Measurements from ENCODE around the gene PAEP. TPM values are rescaled to one million over a fixed set of nuclear protein-coding genes. Genes with fewer than 3 reads are reported as not detected.

The PAEP gene
- total and polyA plus RNA-seq, 3 donors from 2014 or later, result 2.5 TPM; not detected in 2

DNA sequence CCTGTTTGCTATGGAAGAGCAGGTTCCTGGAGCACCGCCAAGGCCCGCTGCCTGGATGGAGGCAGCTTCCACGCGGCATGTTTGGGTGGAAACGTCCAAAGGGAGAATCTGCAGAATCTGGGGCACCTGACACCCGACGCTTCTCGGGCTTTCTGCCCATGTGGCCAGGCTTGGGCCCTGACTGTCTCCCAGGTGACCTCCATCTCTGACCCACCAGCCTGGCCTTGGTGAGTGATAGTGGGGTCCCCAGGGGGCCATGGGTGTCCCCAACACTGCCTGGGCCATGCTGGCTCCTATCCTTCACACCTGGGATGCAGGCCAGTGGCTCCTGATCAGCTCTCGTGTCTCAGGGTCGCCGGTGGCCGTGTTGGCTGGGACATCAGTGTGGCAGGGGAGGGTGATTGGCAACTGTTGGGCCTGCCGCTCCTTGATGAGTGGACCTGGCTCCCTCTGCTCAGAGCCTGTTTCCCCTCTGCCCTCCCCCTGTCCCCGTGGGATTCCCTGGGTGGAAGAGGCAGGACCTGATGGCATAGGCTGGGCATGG lies 43.8 kb downstream of the PAEP start:
- Histone ChIP-seq H3K9me3 (no peaks in the 10 kb centered on the region), H3K4me3 (no peak overlapping the region), H3K36me3 (ENCODE audit: low read depth, missing control alignments) (no peaks in the 10 kb centered on the region), H3K27me3 (no peaks in the 10 kb centered on the region), H3K4me1 (no peaks in the 10 kb centered on the region), H3K27ac (no peak overlapping the region)
- intact Hi-C loops (cut with DNase I; ENCODE audit: low total_unique reads), result no loop called here
- TF ChIP-seq POLR2A (IDR thresholded peaks at IDR 0.05), result no peak
- 53 to 63% methylated on average over 8 to 14 of the region's 14 CpGs for WGBS, 2 donors
- peak; percentile 32 for DNase-seq

DNA sequence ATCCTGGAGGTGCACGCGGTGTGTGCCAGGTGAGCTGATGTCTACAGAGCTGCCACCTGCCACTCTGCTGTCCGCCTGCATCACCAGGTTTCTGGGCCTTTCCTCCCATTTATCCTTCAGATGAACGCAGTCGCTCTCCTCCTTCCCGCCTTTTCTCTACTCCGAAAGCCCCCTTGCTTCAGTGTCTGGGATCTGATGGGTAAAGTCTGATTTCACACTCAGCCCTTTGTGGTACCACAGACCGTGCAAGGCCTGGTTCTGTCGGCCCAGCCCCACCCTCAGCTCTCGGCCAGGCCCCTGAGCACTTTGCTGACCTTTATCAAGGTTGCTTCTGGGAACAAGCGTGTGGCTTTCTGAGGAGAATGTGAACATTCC lies 45.3 kb downstream of the PAEP start:
- H3K27ac ChIP-seq, result no peak overlapping the region
- H3K27me3 ChIP-seq, result no peaks in the 10 kb centered on the region
- intact Hi-C loops (cut with DNase I; ENCODE audit: low total_unique reads), result no loop called here
- no peak overlapping the region for H3K4me3 ChIP-seq
- WGBS, 2 donors, result 88 to 89% methylated on average over 11 of the region's 11 CpGs
- no peaks in the 10 kb centered on the region for H3K36me3 ChIP-seq (ENCODE audit: low read depth, missing control alignments)
- no peaks in the 10 kb centered on the region for H3K4me1 ChIP-seq
- peak; percentile 3 for DNase-seq
- H3K9me3 ChIP-seq, result no peaks in the 10 kb centered on the region
- TF ChIP-seq, protein P1, sequence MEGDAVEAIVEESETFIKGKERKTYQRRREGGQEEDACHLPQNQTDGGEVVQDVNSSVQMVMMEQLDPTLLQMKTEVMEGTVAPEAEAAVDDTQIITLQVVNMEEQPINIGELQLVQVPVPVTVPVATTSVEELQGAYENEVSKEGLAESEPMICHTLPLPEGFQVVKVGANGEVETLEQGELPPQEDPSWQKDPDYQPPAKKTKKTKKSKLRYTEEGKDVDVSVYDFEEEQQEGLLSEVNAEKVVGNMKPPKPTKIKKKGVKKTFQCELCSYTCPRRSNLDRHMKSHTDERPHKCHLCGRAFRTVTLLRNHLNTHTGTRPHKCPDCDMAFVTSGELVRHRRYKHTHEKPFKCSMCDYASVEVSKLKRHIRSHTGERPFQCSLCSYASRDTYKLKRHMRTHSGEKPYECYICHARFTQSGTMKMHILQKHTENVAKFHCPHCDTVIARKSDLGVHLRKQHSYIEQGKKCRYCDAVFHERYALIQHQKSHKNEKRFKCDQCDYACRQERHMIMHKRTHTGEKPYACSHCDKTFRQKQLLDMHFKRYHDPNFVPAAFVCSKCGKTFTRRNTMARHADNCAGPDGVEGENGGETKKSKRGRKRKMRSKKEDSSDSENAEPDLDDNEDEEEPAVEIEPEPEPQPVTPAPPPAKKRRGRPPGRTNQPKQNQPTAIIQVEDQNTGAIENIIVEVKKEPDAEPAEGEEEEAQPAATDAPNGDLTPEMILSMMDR (IDR thresholded peaks at IDR 0.05), result no peak
- TF ChIP-seq POLR2A (IDR thresholded peaks at IDR 0.05), result no peak

DNA sequence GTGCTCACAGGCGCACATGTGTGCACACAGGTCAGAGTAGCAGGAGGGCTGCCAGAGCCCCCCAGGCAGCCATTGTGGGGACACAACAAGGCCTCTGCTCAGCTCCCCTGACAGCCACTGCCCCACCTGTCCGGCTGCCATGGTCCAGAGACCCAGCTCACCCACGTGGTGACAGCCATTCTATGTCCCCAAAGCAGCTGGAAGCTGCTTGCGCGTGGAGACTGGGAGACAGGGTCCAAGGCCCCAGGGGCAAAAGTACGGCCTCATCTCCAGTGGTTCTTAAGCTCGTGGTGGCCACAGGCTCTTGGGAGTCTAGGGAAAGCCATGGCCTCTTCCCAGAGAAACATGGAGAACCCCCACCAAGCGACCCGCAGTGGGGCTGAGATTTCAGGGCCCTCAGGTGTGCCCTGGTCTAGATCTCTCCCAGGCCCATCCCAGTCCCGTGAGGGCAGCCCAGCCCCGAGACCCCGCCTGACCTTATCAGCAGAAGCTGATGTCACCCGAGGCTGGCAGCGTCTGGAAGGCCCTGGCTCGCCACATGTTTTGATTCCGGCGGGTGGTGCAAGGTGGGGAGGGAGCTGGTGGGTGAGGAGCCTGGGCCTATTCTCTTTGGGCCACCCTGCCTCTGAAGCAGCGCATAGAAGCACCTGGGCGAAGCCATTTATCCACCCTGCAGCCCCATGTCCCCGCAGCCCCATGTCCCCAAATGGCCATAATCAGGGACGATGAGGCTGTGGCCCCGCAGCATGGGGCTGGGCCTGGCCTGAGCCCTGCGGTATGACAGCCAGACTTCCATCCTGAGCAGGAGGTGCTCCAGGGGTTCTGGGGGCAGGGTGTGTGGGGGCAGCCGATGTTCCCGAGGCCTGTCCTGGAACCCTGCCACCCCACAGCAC lies 46.1 kb downstream of the PAEP start:
- 73 to 87% methylated on average over 14 to 25 of the region's 25 CpGs for WGBS, 2 donors
- Histone ChIP-seq H3K4me3 (no peak overlapping the region), H3K36me3 (ENCODE audit: low read depth, missing control alignments) (no peaks in the 10 kb centered on the region), H3K9me3 (no peaks in the 10 kb centered on the region), H3K4me1 (no peaks in the 10 kb centered on the region), H3K27ac (no peak overlapping the region), H3K27me3 (no peaks in the 10 kb centered on the region)
- no peak for TF ChIP-seq POLR2A (IDR thresholded peaks at IDR 0.05)
- TF ChIP-seq, protein P1 (IDR thresholded peaks at IDR 0.05), result no peak
- DNase-seq, result peak; percentile 12
- intact Hi-C loops (cut with DNase I; ENCODE audit: low total_unique reads), result no loop called here

- TF ChIP-seq, protein P1 (IDR thresholded peaks at IDR 0.05), result no peak
- TF ChIP-seq POLR2A (IDR thresholded peaks at IDR 0.05), result no peak
- H3K27ac ChIP-seq, result no peak overlapping the region
- no peaks in the 10 kb centered on the region for H3K36me3 ChIP-seq (ENCODE audit: low read depth, missing control alignments)
- intact Hi-C loops (cut with DNase I; ENCODE audit: low total_unique reads), result no loop called here
- H3K4me1 ChIP-seq, result no peaks in the 10 kb centered on the region
- H3K27me3 ChIP-seq, result no peaks in the 10 kb centered on the region
- no peak overlapping the region for H3K4me3 ChIP-seq
- H3K9me3 ChIP-seq, result no peaks in the 10 kb centered on the region
- 84% methylated on average over 14 to 17 of the region's 22 CpGs for WGBS, 2 donors
- DNase-seq, result peak; percentile 6
Measured at GRCh38 chr9:135608294-135608998, 46.9 kb downstream of the PAEP start.

DNA sequence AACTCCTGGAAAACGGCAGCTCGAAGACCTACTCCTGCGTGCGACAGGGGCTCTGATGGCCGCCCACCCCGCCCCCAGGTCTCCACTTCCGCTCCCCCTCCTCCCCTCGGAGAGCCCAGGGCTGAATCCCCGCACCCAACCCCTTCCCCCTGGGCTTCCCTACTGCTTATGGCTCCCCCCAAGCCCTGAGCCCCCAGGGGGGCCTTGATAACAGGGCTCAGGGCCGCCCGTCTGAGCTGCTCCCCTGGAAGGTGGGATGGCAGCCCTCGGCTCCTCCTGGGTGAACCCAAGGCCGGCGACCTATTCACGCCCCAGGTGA lies 47.4 kb downstream of the PAEP start:
- Histone ChIP-seq H3K9me3 (no peaks in the 10 kb centered on the region), H3K27ac (no peak overlapping the region), H3K4me3 (no peak overlapping the region), H3K4me1 (no peaks in the 10 kb centered on the region), H3K36me3 (ENCODE audit: low read depth, missing control alignments) (no peaks in the 10 kb centered on the region), H3K27me3 (no peaks in the 10 kb centered on the region)
- no peak for DNase-seq
- 81 to 86% methylated on average over 14 to 15 of the region's 15 CpGs for WGBS, 2 donors
- intact Hi-C loops (cut with DNase I; ENCODE audit: low total_unique reads), result no loop called here
- TF ChIP-seq, protein P1 (IDR thresholded peaks at IDR 0.05), result no peak
- TF ChIP-seq POLR2A (IDR thresholded peaks at IDR 0.05), result no peak
